PFSK-1 (cell line): ENCODE data around the gene XYLT1.

Source experiments
- POLR2AphosphoS5 ChIP-seq: IDR thresholded peaks from 2 replicates; pipeline ENCODE4 v1.6.1; 2012; ENCODE audit warnings: low read depth, mild to moderate bottlenecking, control low read depth, low read length, moderate library complexity
- SIN3A ChIP-seq: IDR thresholded peaks from 2 replicates; pipeline ENCODE4 v1.6.1; 2012; ENCODE audit warnings: mild to moderate bottlenecking, low read length, moderate library complexity, borderline replicate concordance; ENCODE audit not compliant: insufficient read depth
- TF ChIP-seq, protein P1 (sequence below), 2 experiments: IDR thresholded peaks; 2 replicates each; pipeline versions ENCODE4 v1.6.1 to v1.8.0; 2011 to 2012; ENCODE audit warnings: low read depth in 2 of 2, low read length in 2 of 2, control low read depth in 1 of 2, inconsistent platforms in 1 of 2, mild to moderate bottlenecking in 1 of 2, moderate library complexity in 1 of 2; ENCODE audit not compliant: insufficient read depth in 1 of 2

DNA sequence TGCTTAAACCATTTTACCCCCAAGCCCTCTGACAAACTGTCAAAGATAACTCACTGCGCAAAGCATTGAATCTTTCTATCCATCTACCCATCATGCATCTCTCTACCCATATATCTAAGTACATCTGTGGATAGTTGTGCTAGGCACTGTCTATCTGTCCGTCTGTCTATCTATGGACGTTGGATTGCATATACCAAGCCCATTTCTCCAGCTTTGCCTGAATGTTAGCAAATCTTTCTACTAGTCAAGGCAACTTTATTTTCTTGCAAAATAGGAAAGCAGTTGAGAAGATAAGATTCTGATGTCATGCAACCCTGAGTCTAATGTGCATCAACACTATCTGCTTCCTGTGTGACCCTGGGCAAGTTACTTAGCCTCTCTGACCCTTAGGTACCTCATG lies 117.2 kb downstream of the XYLT1 start:
- TF ChIP-seq POLR2AphosphoS5: no peak
- TF ChIP-seq, protein P1, sequence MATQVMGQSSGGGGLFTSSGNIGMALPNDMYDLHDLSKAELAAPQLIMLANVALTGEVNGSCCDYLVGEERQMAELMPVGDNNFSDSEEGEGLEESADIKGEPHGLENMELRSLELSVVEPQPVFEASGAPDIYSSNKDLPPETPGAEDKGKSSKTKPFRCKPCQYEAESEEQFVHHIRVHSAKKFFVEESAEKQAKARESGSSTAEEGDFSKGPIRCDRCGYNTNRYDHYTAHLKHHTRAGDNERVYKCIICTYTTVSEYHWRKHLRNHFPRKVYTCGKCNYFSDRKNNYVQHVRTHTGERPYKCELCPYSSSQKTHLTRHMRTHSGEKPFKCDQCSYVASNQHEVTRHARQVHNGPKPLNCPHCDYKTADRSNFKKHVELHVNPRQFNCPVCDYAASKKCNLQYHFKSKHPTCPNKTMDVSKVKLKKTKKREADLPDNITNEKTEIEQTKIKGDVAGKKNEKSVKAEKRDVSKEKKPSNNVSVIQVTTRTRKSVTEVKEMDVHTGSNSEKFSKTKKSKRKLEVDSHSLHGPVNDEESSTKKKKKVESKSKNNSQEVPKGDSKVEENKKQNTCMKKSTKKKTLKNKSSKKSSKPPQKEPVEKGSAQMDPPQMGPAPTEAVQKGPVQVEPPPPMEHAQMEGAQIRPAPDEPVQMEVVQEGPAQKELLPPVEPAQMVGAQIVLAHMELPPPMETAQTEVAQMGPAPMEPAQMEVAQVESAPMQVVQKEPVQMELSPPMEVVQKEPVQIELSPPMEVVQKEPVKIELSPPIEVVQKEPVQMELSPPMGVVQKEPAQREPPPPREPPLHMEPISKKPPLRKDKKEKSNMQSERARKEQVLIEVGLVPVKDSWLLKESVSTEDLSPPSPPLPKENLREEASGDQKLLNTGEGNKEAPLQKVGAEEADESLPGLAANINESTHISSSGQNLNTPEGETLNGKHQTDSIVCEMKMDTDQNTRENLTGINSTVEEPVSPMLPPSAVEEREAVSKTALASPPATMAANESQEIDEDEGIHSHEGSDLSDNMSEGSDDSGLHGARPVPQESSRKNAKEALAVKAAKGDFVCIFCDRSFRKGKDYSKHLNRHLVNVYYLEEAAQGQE (IDR thresholded peaks at IDR 0.05; ENCODE audit: insufficient read depth in 1 of 2, low read depth in 2 of 2, low read length in 2 of 2): no peak
- TF ChIP-seq SIN3A: no peak
